GM23338 (cell line): Measurements from ENCODE around the gene SLC2A11. TPM values are rescaled to one million over a fixed set of nuclear protein-coding genes. Genes with fewer than 3 reads are reported as not detected.

Experiments
- ATAC-seq: fragments of 200-7000 bp; cut with Tn5 transposase; 3 replicates; pipeline ENCODE4 v1.9.1; 2020
- DNase-seq: peaks from one replicate; pipeline ENCODE4 v3.0.0-alpha.2; 2015; ENCODE audit warnings: low spot score
- H2AFZ ChIP-seq: fragments of 200-600 bp; sonication (generic); 2 replicates; pipeline ENCODE4 v1.8.0; 2016; ENCODE audit warnings: antibody characterized with exemption, mild to moderate bottlenecking, moderate library complexity
- H3F3A ChIP-seq: fragments of 200-600 bp; sonication (generic); replicated peaks from 2 replicates; pipeline ENCODE4 v1.8.0; 2017; ENCODE audit warnings: antibody characterized with exemption, mixed run types, low read depth
- H3K27ac ChIP-seq: fragments of 200-600 bp; sonication (generic); 2 replicates; pipeline ENCODE4 v1.6.1; 2016; ENCODE audit warnings: low read depth
- H3K27me3 ChIP-seq: fragments of 200-600 bp; sonication (generic); 2 replicates; pipeline ENCODE4 v1.8.0; 2016; ENCODE audit warnings: mild to moderate bottlenecking, mixed run types, moderate library complexity; ENCODE audit not compliant: insufficient read depth
- H3K36me3 ChIP-seq: fragments of 200-600 bp; sonication (generic); 2 replicates; pipeline ENCODE4 v1.8.0; 2016; ENCODE audit warnings: mild to moderate bottlenecking; ENCODE audit not compliant: insufficient read depth
- H3K4me1 ChIP-seq: fragments of 200-600 bp; sonication (generic); 2 replicates; pipeline ENCODE4 v1.8.0; 2016; ENCODE audit warnings: mild to moderate bottlenecking, moderate library complexity; ENCODE audit not compliant: insufficient read depth
- H3K4me2 ChIP-seq: fragments of 200-600 bp; sonication (generic); 2 replicates; pipeline ENCODE4 v1.7.1; 2017; ENCODE audit warnings: mixed run types
- H3K4me3 ChIP-seq: fragments of 200-600 bp; sonication (generic); 2 replicates; pipeline ENCODE4 v1.6.1; 2016; ENCODE audit warnings: mixed run types
- H3K79me2 ChIP-seq: fragments of 200-600 bp; sonication (generic); replicated peaks from 2 replicates; pipeline ENCODE4 v1.8.0; 2017; ENCODE audit warnings: mild to moderate bottlenecking; ENCODE audit not compliant: insufficient read depth
- H3K9me2 ChIP-seq: fragments of 200-600 bp; sonication (generic); 2 replicates; pipeline ENCODE4 v1.8.0; 2017; ENCODE audit not compliant: insufficient read depth
- H4K20me1 ChIP-seq: fragments of 200-600 bp; sonication (generic); replicated peaks from 2 replicates; pipeline ENCODE4 v1.8.0; 2017; ENCODE audit warnings: mild to moderate bottlenecking; ENCODE audit not compliant: insufficient read depth
- H3K27ac Mint-ChIP-seq: 2 replicates; pipeline ENCODE4 v1.8.0; 2020; ENCODE audit warnings: inconsistent platforms, mild to moderate bottlenecking, moderate library complexity, mixed read lengths
- H3K27me3 Mint-ChIP-seq: 3 replicates; pipeline ENCODE4 v1.8.0; 2022; ENCODE audit warnings: low read depth, mild to moderate bottlenecking, moderate library complexity, mixed read lengths, inconsistent platforms; ENCODE audit not compliant: insufficient read depth, poor library complexity
- H3K36me3 Mint-ChIP-seq: 3 replicates; pipeline ENCODE4 v1.8.0; 2021; ENCODE audit warnings: low read depth, mild to moderate bottlenecking, inconsistent platforms, moderate library complexity, mixed read lengths
- H3K4me1 Mint-ChIP-seq: 3 replicates; pipeline ENCODE4 v1.8.0; 2020; ENCODE audit warnings: mild to moderate bottlenecking, inconsistent platforms, mixed read lengths
- H3K4me3 Mint-ChIP-seq: 3 replicates; pipeline ENCODE4 v1.8.0; 2021; ENCODE audit warnings: moderate library complexity, mild to moderate bottlenecking, inconsistent platforms, mixed read lengths
- H3K9me3 Mint-ChIP-seq: 3 replicates; pipeline ENCODE4 v1.8.0; 2020; ENCODE audit warnings: moderate library complexity, mild to moderate bottlenecking, inconsistent platforms, mixed read lengths
- CREB1 ChIP-seq: fragments of 250-450 bp; sonication (Bioruptor Pico); IDR thresholded peaks from 2 replicates; pipeline ENCODE4 v1.5.0; 2020; ENCODE audit warnings: low read depth, mild to moderate bottlenecking, moderate library complexity
- EZH2 ChIP-seq: fragments of 200-600 bp; sonication (generic); IDR thresholded peaks from one replicate; pipeline ENCODE4 v1.8.0; 2017; ENCODE audit warnings: antibody characterized with exemption, mild to moderate bottlenecking, low read depth; ENCODE audit not compliant: unreplicated experiment
- EZH2phosphoT487 ChIP-seq: fragments of 200-600 bp; sonication (generic); IDR thresholded peaks from one replicate; pipeline ENCODE4 v1.8.1; 2018; ENCODE audit warnings: antibody characterized with exemption; ENCODE audit not compliant: unreplicated experiment
- JUNB ChIP-seq: IDR thresholded peaks from one replicate; pipeline ENCODE4 v1.6.1; 2016; ENCODE audit warnings: antibody characterized with exemption; ENCODE audit not compliant: unreplicated experiment
- NANOG ChIP-seq: IDR thresholded peaks from 2 replicates; pipeline ENCODE4 v1.6.1; 2016; ENCODE audit warnings: antibody characterized with exemption, borderline replicate concordance
- POLR2AphosphoS5 ChIP-seq: IDR thresholded peaks from 2 replicates; pipeline ENCODE4 v1.6.1; 2016; ENCODE audit warnings: antibody characterized with exemption, low read depth
- STAT1 ChIP-seq: IDR thresholded peaks from one replicate; pipeline ENCODE4 v1.6.1; 2016; ENCODE audit warnings: antibody characterized with exemption; ENCODE audit not compliant: unreplicated experiment
- ZNF114 ChIP-seq: fragments of 250-450 bp; sonication (Bioruptor Pico); IDR thresholded peaks from 2 replicates; pipeline ENCODE4 v1.5.0; 2020; ENCODE audit warnings: mild to moderate bottlenecking, moderate library complexity
- ZNF331 ChIP-seq: fragments of 250-450 bp; sonication (Bioruptor Pico); IDR thresholded peaks from 2 replicates; pipeline ENCODE4 v1.5.0; 2020; ENCODE audit warnings: low read depth, mild to moderate bottlenecking, moderate library complexity
- polyA plus RNA-seq: library from polyadenylated mRNA; unstranded; fragments of >200 nt; fragmentation: Nextera tagmentation; extraction: Ambion mirVana; gene quantifications from 2 replicates; pipeline ENCODE4 v1.2.1, GENCODE V29; 2016
- total RNA-seq: library from RNA; depleted of rRNA; stranded (reverse); fragments of >200 nt; shearing (Covaris generic); gene quantifications from 2 replicates; pipeline ENCODE4 v1.2.3, GENCODE V29; 2014
- TF ChIP-seq, protein P1 (sequence below): IDR thresholded peaks from 2 replicates; pipeline ENCODE4 v1.6.1; 2016; ENCODE audit warnings: antibody characterized with exemption
- TF ChIP-seq, protein P2 (sequence below), 2 experiments: fragments of 200-600 bp in 1 of 2; sonication (generic) in 1 of 2; conservative IDR thresholded peaks; 2 replicates each; pipeline versions ENCODE4 v1.5.1 to v1.6.1; 2016 to 2017; ENCODE audit warnings: antibody characterized with exemption in 2 of 2, low read depth in 2 of 2, mild to moderate bottlenecking in 2 of 2, moderate library complexity in 1 of 2
- TF ChIP-seq, protein P3 (sequence below): IDR thresholded peaks from one replicate; pipeline ENCODE4 v1.6.1; 2018; ENCODE audit warnings: antibody characterized with exemption; ENCODE audit not compliant: unreplicated experiment

SLC2A11 gene
- total and polyA plus RNA-seq, 2 experiments from 2014 or later = 7.1 to 21.8 TPM

GRCh38 chr22:23913661-23914353, 56.1 kb downstream of the SLC2A11 start:
- peak overlapping the region; percentile 77 for H3K4me2 ChIP-seq
- Mint-ChIP-seq H3K4me3 (peak overlapping the region; percentile 79), H3K36me3 (peaks cover 7% of the 10 kb centered on the region; the same call in 2 of the 3 replicates), H3K9me3 (peaks cover 23% of the 10 kb centered on the region), H3K4me1 (peaks cover 18% of the 10 kb centered on the region; the same call in 2 of the 3 replicates), H3K27ac (peak overlapping the region; percentile 95), H3K27me3 (peaks cover 8% of the 10 kb centered on the region)
- H3K4me1 ChIP-seq = peaks cover 16% of the 10 kb centered on the region
- 0 out of 2 replicates have a peak overlapping the region, but pooled peaks have one; percentile 7 for H2AFZ ChIP-seq
- H3K4me3 ChIP-seq = peak overlapping the region; percentile 53
- H3F3A ChIP-seq = peaks cover 10% of the 10 kb centered on the region; the same call in 1 of the 2 replicates
- no peaks in the 10 kb centered on the region for H3K27me3 ChIP-seq
- H3K36me3 ChIP-seq = no peaks in the 10 kb centered on the region; the same call in 1 of the 2 replicates
- ATAC-seq (peak; percentile 98), DNase-seq (peak; percentile 100)
- H3K79me2 ChIP-seq = no peaks in the 10 kb centered on the region
- TF ChIP-seq POLR2AphosphoS5 = peak; percentile 97
- TF ChIP-seq, protein P1, sequence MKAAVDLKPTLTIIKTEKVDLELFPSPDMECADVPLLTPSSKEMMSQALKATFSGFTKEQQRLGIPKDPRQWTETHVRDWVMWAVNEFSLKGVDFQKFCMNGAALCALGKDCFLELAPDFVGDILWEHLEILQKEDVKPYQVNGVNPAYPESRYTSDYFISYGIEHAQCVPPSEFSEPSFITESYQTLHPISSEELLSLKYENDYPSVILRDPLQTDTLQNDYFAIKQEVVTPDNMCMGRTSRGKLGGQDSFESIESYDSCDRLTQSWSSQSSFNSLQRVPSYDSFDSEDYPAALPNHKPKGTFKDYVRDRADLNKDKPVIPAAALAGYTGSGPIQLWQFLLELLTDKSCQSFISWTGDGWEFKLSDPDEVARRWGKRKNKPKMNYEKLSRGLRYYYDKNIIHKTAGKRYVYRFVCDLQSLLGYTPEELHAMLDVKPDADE = 0 out of 2 replicates have a peak, but pooled peaks have one; percentile 30
- 0 out of 2 replicates have a peak, but pooled peaks have one; percentile 7 for TF ChIP-seq CREB1
- TF ChIP-seq NANOG = no peak
- H3K27ac ChIP-seq = peak overlapping the region; percentile 92
- no peaks in the 10 kb centered on the region for H4K20me1 ChIP-seq
- H3K9me2 ChIP-seq = peaks cover 4% of the 10 kb centered on the region; the same call in 1 of the 2 replicates

- no peak for DNase-seq
- ATAC-seq = no peak
- TF ChIP-seq, protein P2, sequence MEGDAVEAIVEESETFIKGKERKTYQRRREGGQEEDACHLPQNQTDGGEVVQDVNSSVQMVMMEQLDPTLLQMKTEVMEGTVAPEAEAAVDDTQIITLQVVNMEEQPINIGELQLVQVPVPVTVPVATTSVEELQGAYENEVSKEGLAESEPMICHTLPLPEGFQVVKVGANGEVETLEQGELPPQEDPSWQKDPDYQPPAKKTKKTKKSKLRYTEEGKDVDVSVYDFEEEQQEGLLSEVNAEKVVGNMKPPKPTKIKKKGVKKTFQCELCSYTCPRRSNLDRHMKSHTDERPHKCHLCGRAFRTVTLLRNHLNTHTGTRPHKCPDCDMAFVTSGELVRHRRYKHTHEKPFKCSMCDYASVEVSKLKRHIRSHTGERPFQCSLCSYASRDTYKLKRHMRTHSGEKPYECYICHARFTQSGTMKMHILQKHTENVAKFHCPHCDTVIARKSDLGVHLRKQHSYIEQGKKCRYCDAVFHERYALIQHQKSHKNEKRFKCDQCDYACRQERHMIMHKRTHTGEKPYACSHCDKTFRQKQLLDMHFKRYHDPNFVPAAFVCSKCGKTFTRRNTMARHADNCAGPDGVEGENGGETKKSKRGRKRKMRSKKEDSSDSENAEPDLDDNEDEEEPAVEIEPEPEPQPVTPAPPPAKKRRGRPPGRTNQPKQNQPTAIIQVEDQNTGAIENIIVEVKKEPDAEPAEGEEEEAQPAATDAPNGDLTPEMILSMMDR (conservative IDR thresholded peaks at IDR 0.05; ENCODE audit: low read depth in 2 of 2) = no peak
- TF ChIP-seq, protein P3, sequence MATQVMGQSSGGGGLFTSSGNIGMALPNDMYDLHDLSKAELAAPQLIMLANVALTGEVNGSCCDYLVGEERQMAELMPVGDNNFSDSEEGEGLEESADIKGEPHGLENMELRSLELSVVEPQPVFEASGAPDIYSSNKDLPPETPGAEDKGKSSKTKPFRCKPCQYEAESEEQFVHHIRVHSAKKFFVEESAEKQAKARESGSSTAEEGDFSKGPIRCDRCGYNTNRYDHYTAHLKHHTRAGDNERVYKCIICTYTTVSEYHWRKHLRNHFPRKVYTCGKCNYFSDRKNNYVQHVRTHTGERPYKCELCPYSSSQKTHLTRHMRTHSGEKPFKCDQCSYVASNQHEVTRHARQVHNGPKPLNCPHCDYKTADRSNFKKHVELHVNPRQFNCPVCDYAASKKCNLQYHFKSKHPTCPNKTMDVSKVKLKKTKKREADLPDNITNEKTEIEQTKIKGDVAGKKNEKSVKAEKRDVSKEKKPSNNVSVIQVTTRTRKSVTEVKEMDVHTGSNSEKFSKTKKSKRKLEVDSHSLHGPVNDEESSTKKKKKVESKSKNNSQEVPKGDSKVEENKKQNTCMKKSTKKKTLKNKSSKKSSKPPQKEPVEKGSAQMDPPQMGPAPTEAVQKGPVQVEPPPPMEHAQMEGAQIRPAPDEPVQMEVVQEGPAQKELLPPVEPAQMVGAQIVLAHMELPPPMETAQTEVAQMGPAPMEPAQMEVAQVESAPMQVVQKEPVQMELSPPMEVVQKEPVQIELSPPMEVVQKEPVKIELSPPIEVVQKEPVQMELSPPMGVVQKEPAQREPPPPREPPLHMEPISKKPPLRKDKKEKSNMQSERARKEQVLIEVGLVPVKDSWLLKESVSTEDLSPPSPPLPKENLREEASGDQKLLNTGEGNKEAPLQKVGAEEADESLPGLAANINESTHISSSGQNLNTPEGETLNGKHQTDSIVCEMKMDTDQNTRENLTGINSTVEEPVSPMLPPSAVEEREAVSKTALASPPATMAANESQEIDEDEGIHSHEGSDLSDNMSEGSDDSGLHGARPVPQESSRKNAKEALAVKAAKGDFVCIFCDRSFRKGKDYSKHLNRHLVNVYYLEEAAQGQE = no peak
- TF ChIP-seq, protein P1 = no peak
- TF ChIP-seq NANOG = no peak
- no peak for TF ChIP-seq ZNF331
- TF ChIP-seq ZNF114 (CRISPR knock-in tag) = no peak
- TF ChIP-seq EZH2 = no peak
- no peak for TF ChIP-seq POLR2AphosphoS5
- TF ChIP-seq EZH2phosphoT487 = no peak
- TF ChIP-seq STAT1 = no peak
- no peak for TF ChIP-seq JUNB
- TF ChIP-seq CREB1 = no peak
Measured at GRCh38 chr22:23915290-23915689, 57.6 kb downstream of the SLC2A11 start.

More at GRCh38 chr22:23915290-23915689, 57.6 kb downstream of the SLC2A11 start:
- H3K4me3 ChIP-seq = no peak overlapping the region
- no peaks in the 10 kb centered on the region for H4K20me1 ChIP-seq
- peaks cover 3% of the 10 kb centered on the region; the same call in 1 of the 2 replicates for H3K9me2 ChIP-seq
- H3K27me3 Mint-ChIP-seq = peaks cover 8% of the 10 kb centered on the region
- H3K27ac Mint-ChIP-seq = no peak overlapping the region; the same call in 1 of the 2 replicates
- H3F3A ChIP-seq = peaks cover 7% of the 10 kb centered on the region; the same call in 1 of the 2 replicates
- peaks cover 3% of the 10 kb centered on the region; the same call in 2 of the 3 replicates for H3K4me1 Mint-ChIP-seq
- H3K4me1 ChIP-seq = peaks cover 6% of the 10 kb centered on the region; the same call in 1 of the 2 replicates
- no peaks in the 10 kb centered on the region for H3K79me2 ChIP-seq
- no peak overlapping the region for H3K27ac ChIP-seq
- no peaks in the 10 kb centered on the region for H3K27me3 ChIP-seq
- H3K4me3 Mint-ChIP-seq = no peak overlapping the region
- H3K36me3 Mint-ChIP-seq = peaks cover 10% of the 10 kb centered on the region; the same call in 2 of the 3 replicates
- no peak overlapping the region for H2AFZ ChIP-seq
- H3K4me2 ChIP-seq = no peak overlapping the region
- peaks cover 23% of the 10 kb centered on the region for H3K9me3 Mint-ChIP-seq
- H3K36me3 ChIP-seq = no peaks in the 10 kb centered on the region; the same call in 1 of the 2 replicates
